Suprapubic skin (tissue), 4 donors: ENCODE measurements around the gene PTPRM. TPM values are rescaled to one million over a fixed set of nuclear protein-coding genes. Genes with fewer than 3 reads are reported as not detected.

Experiments
- DNase-seq, 2 donors: peaks; one replicate each; pipeline ENCODE4 v3.0.0-alpha.2; 2019; ENCODE audit warnings: low spot score in 2 of 2
- H3K27ac ChIP-seq: fragments of 200-600 bp; sonication (generic); one replicate; pipeline ENCODE4 v1.5.1; 2019
- H3K27me3 ChIP-seq: fragments of 200-600 bp; sonication (generic); one replicate; pipeline ENCODE4 v1.5.1; 2019
- H3K36me3 ChIP-seq: fragments of 200-600 bp; sonication (generic); one replicate; pipeline ENCODE4 v1.5.1; 2019
- H3K4me1 ChIP-seq: fragments of 200-600 bp; sonication (generic); one replicate; pipeline ENCODE4 v1.5.1; 2019
- H3K4me3 ChIP-seq: fragments of 200-600 bp; sonication (generic); one replicate; pipeline ENCODE4 v1.5.1; 2019; ENCODE audit warnings: mild to moderate bottlenecking
- H3K9me3 ChIP-seq: fragments of 200-600 bp; sonication (generic); one replicate; pipeline ENCODE4 v1.5.1; 2019
- CTCF ChIP-seq, 2 donors: fragments of 200-600 bp in 1 of 2; fragments of 450-650 bp in 1 of 2; sonication (generic) in 1 of 2; IDR thresholded peaks; one replicate each; pipeline ENCODE4 v1.5.1; 2016 to 2019; ENCODE audit warnings: antibody characterized with exemption in 2 of 2, mild to moderate bottlenecking in 1 of 2, moderate library complexity in 1 of 2
- EP300 ChIP-seq: sonication (generic); formaldehyde crosslinking; IDR thresholded peaks from one replicate; pipeline ENCODE4 v1.6.1; 2017; ENCODE audit warnings: antibody characterized with exemption
- POLR2A ChIP-seq, 2 donors: fragments of 450-650 bp; IDR thresholded peaks; one replicate each; pipeline ENCODE4 v1.6.1; 2017; ENCODE audit warnings: antibody characterized with exemption in 2 of 2, mild to moderate bottlenecking in 2 of 2, moderate library complexity in 2 of 2
- POLR2AphosphoS5 ChIP-seq, 3 donors: sonication (generic); formaldehyde crosslinking; IDR thresholded peaks; one replicate each; pipeline ENCODE4 v1.6.1; 2017; ENCODE audit warnings: antibody characterized with exemption in 3 of 3
- WGBS: methylation state at CpG from one replicate; pipeline ENCODE4 v1.1.5; 2018; 5-methylcytosine and 5-hydroxymethylcytosine counted together
- total RNA-seq, 4 donors: library from RNA; depleted of rRNA; stranded (reverse); fragments of >200 nt; gene quantifications; one replicate each; pipeline ENCODE4 v1.1.0, GENCODE V29; 2016

The PTPRM gene
- total RNA-seq, 4 donors from 2014 or later, result 19.8 to 73.7 (median 40.0) TPM

- WGBS, result 90% methylated on average over 8 of the region's 8 CpGs
- Histone ChIP-seq H3K27ac (no peak overlapping the region), H3K4me3 (no peak overlapping the region), H3K9me3 (no peaks in the 10 kb centered on the region), H3K27me3 (no peaks in the 10 kb centered on the region), H3K36me3 (no peaks in the 10 kb centered on the region), H3K4me1 (no peaks in the 10 kb centered on the region)
- DNase-seq, result no peak
- TF ChIP-seq POLR2A (IDR thresholded peaks at IDR 0.05) (no peak), POLR2AphosphoS5 (IDR thresholded peaks at IDR 0.05) (no peak), CTCF (IDR thresholded peaks at IDR 0.05) (no peak), EP300 (no peak)
Measured at GRCh38 chr18:7678389-7678788, 111.3 kb downstream of the PTPRM start.

DNA sequence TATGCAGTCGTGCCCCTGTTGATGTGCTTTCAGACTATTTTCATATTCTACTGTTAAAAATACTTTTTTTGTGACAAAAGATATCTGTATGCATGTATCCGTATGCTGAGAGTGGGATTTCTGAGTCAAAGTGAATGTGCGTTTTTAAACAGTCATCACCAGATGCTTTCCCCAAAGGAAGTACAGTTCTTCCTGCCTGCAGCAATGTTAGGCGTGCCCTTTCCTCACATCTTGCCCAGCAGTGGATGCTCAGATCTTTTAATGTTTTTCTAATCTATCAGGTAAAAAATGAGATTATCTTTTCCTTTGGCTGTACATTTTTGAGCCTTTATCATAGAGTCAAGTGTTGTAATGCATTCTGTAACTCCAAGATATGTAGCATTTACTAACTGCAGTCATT is 111.7 kb downstream of the PTPRM start:
- Histone ChIP-seq H3K27me3 (no peaks in the 10 kb centered on the region), H3K9me3 (no peaks in the 10 kb centered on the region), H3K4me1 (no peaks in the 10 kb centered on the region), H3K4me3 (no peak overlapping the region), H3K27ac (no peak overlapping the region), H3K36me3 (no peaks in the 10 kb centered on the region)
- TF ChIP-seq EP300 (no peak), CTCF (IDR thresholded peaks at IDR 0.05) (no peak), POLR2A (IDR thresholded peaks at IDR 0.05) (no peak)
- 71% methylated on average over 4 of the region's 4 CpGs for WGBS
- DNase-seq, result no peak

DNA sequence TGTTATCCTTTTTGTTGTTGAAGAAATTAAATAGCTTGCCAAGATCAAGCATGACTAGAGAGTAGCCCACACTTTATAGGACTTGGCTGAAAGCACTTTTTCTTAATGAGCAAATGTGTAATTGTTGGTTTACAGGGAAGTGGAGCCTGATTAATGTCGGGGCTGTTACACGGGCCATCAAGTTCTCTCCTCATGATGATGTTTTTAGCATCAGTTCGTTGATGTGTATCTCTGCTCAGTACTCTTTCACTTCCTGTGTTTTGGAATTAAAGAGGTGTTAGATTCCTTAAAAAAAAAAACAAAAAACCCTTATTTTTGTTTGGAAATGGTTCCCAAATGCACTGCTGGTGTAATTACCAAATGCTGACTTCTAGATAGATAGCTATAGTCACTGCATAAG is 114.2 kb downstream of the PTPRM start:
- TF ChIP-seq POLR2A (IDR thresholded peaks at IDR 0.05), result no peak
- TF ChIP-seq EP300, result no peak
- TF ChIP-seq CTCF (IDR thresholded peaks at IDR 0.05), result no peak
- no peak for TF ChIP-seq POLR2AphosphoS5 (IDR thresholded peaks at IDR 0.05)
- WGBS, result 63% methylated on average over 3 of the region's 3 CpGs
- H3K9me3 ChIP-seq, result no peaks in the 10 kb centered on the region
- no peak for DNase-seq
- no peak overlapping the region for H3K27ac ChIP-seq
- no peaks in the 10 kb centered on the region for H3K4me1 ChIP-seq
- H3K4me3 ChIP-seq, result no peak overlapping the region
- H3K27me3 ChIP-seq, result no peaks in the 10 kb centered on the region
- no peaks in the 10 kb centered on the region for H3K36me3 ChIP-seq

- Histone ChIP-seq H3K4me1 (no peaks in the 10 kb centered on the region), H3K36me3 (no peaks in the 10 kb centered on the region), H3K9me3 (no peaks in the 10 kb centered on the region), H3K4me3 (no peak overlapping the region), H3K27me3 (no peaks in the 10 kb centered on the region), H3K27ac (no peak overlapping the region)
- TF ChIP-seq POLR2A (IDR thresholded peaks at IDR 0.05) (no peak), POLR2AphosphoS5 (IDR thresholded peaks at IDR 0.05) (no peak), EP300 (no peak), CTCF (IDR thresholded peaks at IDR 0.05) (no peak)
- DNase-seq, result no peak
Measured at GRCh38 chr18:7682321-7682720, 115.2 kb downstream of the PTPRM start.

- Histone ChIP-seq H3K27me3 (no peaks in the 10 kb centered on the region), H3K4me3 (no peak overlapping the region), H3K4me1 (no peaks in the 10 kb centered on the region), H3K27ac (no peak overlapping the region), H3K9me3 (no peaks in the 10 kb centered on the region), H3K36me3 (no peaks in the 10 kb centered on the region)
- 86% methylated on average over 3 of the region's 3 CpGs for WGBS
- TF ChIP-seq EP300 (no peak), CTCF (IDR thresholded peaks at IDR 0.05) (no peak), POLR2AphosphoS5 (IDR thresholded peaks at IDR 0.05) (no peak), POLR2A (IDR thresholded peaks at IDR 0.05) (no peak)
- no peak for DNase-seq
Measured at GRCh38 chr18:7683753-7684152, 116.6 kb downstream of the PTPRM start.
